Measurements from ENCODE around the gene DCUN1D1.

The DCUN1D1 gene

GRCh38 chr3:182936239-182936917 is 44.0 kb downstream of the DCUN1D1 start:
- Histone ChIP-seq H3K4me1 (ENCODE audit: insufficient read depth, low read length) (no peaks in the 10 kb centered on the region), H3K36me3 (ENCODE audit: insufficient read depth, low read length) (no peaks in the 10 kb centered on the region; the same call in 1 of the 2 replicates), H3K9ac (ENCODE audit: low read depth, low read length) (no peak overlapping the region), H3K9me3 (ENCODE audit: control insufficient read depth, insufficient read depth, low read length) (no peaks in the 10 kb centered on the region; the same call in 1 of the 2 replicates)

GRCh38 chr3:182935803-182936202 is 44.5 kb downstream of the DCUN1D1 start:
- Histone ChIP-seq H3K9ac (ENCODE audit: low read depth, low read length) (no peak overlapping the region), H3K9me3 (ENCODE audit: control insufficient read depth, insufficient read depth, low read length) (no peaks in the 10 kb centered on the region; the same call in 1 of the 2 replicates)

DNA sequence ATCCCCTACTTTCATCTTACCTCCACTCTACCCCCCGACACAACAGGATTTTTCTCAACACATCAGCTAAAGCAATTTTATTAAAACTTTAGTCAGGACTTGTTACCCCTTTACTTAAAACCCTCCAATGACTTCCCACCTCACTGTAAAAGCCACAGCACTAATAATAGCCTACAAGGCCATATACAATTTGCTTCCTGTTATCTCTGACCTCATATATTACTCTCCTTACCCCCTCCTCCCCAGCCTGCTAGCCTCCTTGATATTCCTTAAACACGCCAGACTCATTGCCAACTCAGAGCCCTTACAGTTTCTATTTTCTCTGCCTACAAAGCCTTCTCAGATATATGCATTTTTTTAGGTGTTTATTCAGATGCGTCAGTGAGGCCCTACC is 54.4 kb downstream of the DCUN1D1 start:
- no peaks in the 10 kb centered on the region for H3K36me3 ChIP-seq (ENCODE audit: insufficient read depth, low read length)
- H3K9ac ChIP-seq (ENCODE audit: low read depth, low read length) = no peak overlapping the region
- peaks cover 7% of the 10 kb centered on the region; the same call in 1 of the 2 replicates for H3K4me1 ChIP-seq (ENCODE audit: insufficient read depth, low read length)
- no peaks in the 10 kb centered on the region for H3K9me3 ChIP-seq (ENCODE audit: control insufficient read depth, insufficient read depth, low read length)

More at GRCh38 chr3:182935803-182936202, 44.5 kb downstream of the DCUN1D1 start:
- Histone ChIP-seq H3K36me3 (ENCODE audit: insufficient read depth, low read length) (no peaks in the 10 kb centered on the region; the same call in 1 of the 2 replicates), H3K4me1 (ENCODE audit: insufficient read depth, low read length) (no peaks in the 10 kb centered on the region)

DNA sequence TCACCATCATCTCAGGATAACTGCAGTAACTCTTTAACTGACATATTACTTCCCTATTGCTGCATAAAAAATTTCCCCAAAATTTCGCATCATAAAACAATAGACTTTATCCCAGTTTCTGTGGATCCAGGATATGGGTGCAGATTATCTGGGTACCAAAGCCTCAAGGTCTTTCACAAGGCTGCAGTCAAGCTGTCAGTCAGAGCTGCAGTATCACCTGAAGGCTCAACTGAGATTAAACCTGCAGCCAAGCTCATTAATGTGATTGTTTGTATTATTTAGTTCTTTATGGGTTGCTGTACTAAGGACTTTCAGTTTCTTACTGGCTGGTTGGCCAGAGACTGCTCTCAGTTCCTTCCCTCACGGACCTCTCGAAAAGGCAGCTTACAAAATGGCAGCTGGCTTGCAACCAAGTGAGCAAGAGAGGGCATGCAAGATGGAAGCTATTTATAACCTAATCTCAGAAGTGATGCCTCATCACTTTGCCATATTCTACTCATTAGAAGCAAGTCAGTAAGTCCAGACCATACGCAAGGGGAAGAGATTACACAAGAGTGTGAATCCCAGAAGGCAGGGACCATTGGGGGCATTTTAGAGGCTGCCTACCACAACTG is 54.9 kb downstream of the DCUN1D1 start:
- H3K9ac ChIP-seq (ENCODE audit: low read depth, low read length) = no peak overlapping the region
- no peaks in the 10 kb centered on the region for H3K36me3 ChIP-seq (ENCODE audit: insufficient read depth, low read length)
- H3K4me1 ChIP-seq (ENCODE audit: insufficient read depth, low read length) = peaks cover 12% of the 10 kb centered on the region
- no peaks in the 10 kb centered on the region for H3K9me3 ChIP-seq (ENCODE audit: control insufficient read depth, insufficient read depth, low read length)

GRCh38 chr3:182921665-182922355 is 58.5 kb downstream of the DCUN1D1 start:
- Histone ChIP-seq H3K9ac (ENCODE audit: low read depth, low read length) (no peak overlapping the region), H3K4me1 (ENCODE audit: insufficient read depth, low read length) (peaks cover 18% of the 10 kb centered on the region), H3K9me3 (ENCODE audit: control insufficient read depth, insufficient read depth, low read length) (no peaks in the 10 kb centered on the region), H3K36me3 (ENCODE audit: insufficient read depth, low read length) (no peaks in the 10 kb centered on the region)

DNA sequence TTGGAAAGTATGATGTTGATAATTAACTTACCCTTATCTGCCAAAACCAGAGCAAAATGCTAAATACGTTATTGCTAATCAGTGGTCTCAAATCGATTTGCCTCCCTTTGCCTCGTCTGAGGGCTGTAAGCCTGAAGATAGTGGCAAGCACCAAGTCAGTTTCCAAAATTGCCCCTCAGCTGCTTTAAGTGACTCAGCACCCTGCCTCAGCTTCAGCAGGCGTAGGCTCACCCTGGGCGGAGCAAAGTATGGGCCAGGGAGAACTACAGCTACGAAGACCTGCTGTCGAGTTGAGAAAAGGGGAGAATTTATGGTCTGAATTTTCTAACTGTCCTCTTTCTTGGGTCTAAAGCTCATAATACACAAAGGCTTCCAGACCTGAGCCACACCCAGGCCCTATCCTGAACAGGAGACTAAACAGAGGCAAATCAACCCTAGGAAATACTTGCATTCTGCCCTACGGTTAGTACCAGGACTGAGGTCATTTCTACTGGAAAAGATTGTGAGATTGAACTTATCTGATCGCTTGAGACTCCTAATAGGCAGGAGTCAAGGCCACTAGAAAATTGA is 59.7 kb downstream of the DCUN1D1 start:
- no peak overlapping the region for H3K9ac ChIP-seq (ENCODE audit: low read depth, low read length)
- no peaks in the 10 kb centered on the region for H3K36me3 ChIP-seq (ENCODE audit: insufficient read depth, low read length)
- peaks cover 18% of the 10 kb centered on the region for H3K4me1 ChIP-seq (ENCODE audit: insufficient read depth, low read length)
- H3K9me3 ChIP-seq (ENCODE audit: control insufficient read depth, insufficient read depth, low read length) = no peaks in the 10 kb centered on the region

DNA sequence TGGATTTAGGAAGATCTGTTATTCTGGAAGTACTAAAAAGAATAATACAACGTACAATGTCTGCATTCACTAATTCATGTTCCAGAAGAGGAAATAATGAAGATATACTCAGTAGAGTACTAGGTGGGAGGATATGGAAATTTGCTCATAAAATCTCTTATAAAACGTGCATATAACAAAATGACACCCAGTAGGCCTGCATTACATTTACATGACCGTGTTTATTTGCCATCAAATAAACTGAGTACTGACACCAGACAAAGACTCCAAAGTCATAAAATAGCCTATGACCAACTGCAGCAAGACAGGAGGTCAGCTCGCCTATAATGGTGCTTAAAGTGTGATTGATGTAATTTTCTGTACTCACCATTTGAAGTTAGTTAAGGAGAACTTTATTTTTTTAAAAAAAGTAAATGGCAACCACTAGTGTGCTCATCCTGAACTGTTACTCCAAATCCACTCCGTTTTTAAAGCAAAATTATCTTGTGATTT is 60.4 kb downstream of the DCUN1D1 start:
- no peaks in the 10 kb centered on the region for H3K36me3 ChIP-seq (ENCODE audit: insufficient read depth, low read length)
- H3K9ac ChIP-seq (ENCODE audit: low read depth, low read length) = no peak overlapping the region
- peaks cover 18% of the 10 kb centered on the region for H3K4me1 ChIP-seq (ENCODE audit: insufficient read depth, low read length)
- no peaks in the 10 kb centered on the region for H3K9me3 ChIP-seq (ENCODE audit: control insufficient read depth, insufficient read depth, low read length)

GRCh38 chr3:182917134-182917533 is 63.2 kb downstream of the DCUN1D1 start:
- H3K36me3 ChIP-seq (ENCODE audit: insufficient read depth, low read length) = no peaks in the 10 kb centered on the region
- H3K9me3 ChIP-seq (ENCODE audit: control insufficient read depth, insufficient read depth, low read length) = no peaks in the 10 kb centered on the region
- no peak overlapping the region for H3K9ac ChIP-seq (ENCODE audit: low read depth, low read length)
- peaks cover 18% of the 10 kb centered on the region for H3K4me1 ChIP-seq (ENCODE audit: insufficient read depth, low read length)

DNA sequence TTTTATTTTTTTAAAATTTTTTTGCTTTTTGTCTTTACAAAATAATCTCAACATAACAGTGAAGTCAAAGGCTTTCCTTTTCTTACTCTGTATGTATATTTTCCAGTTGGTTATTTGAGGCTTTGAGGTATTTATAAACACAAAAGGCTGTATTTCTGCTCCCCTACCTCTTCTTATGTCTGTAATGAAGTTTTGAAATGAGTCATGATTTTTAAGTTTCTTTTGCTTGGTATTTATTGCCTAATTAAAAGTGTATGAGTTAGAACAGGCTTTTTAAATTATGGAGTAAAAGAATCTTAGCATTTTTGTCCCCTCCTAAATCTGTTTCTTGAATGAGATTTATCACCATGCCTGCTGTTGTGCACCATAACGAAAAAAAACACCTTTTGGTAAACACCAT is 66.0 kb downstream of the DCUN1D1 start:
- H3K4me1 ChIP-seq (ENCODE audit: insufficient read depth, low read length) = no peaks in the 10 kb centered on the region
- H3K36me3 ChIP-seq (ENCODE audit: insufficient read depth, low read length) = no peaks in the 10 kb centered on the region
- H3K9me3 ChIP-seq (ENCODE audit: control insufficient read depth, insufficient read depth, low read length) = no peaks in the 10 kb centered on the region
- no peak overlapping the region for H3K9ac ChIP-seq (ENCODE audit: low read depth, low read length)

- Histone ChIP-seq H3K9me3 (ENCODE audit: control insufficient read depth, insufficient read depth, low read length) (no peaks in the 10 kb centered on the region), H3K9ac (ENCODE audit: low read depth, low read length) (no peak overlapping the region), H3K36me3 (ENCODE audit: insufficient read depth, low read length) (no peaks in the 10 kb centered on the region), H3K4me1 (ENCODE audit: insufficient read depth, low read length) (no peaks in the 10 kb centered on the region)
Observed at GRCh38 chr3:182913889-182914288, 66.4 kb downstream of the DCUN1D1 start.

DNA sequence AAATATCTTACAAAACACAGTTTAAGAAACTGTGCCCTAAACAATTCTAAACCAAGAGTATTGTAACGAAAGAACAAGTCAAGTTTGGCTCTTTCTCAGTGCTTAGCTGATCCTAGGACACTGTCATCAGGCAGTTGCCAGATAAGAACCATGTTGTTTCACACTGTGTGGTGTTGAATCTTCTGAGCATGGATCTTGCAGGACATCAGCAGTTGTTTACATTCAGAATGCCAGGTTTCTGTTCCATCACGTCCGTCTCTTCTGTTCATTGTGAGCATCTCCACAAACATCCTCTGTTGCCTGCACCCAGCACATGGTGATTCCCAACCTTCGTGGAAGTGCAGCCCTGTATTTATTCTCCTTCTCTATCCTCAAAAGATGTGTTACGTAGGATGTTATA is 67.9 kb downstream of the DCUN1D1 start:
- Histone ChIP-seq H3K36me3 (ENCODE audit: insufficient read depth, low read length) (no peaks in the 10 kb centered on the region), H3K9me3 (ENCODE audit: control insufficient read depth, insufficient read depth, low read length) (no peaks in the 10 kb centered on the region), H3K9ac (ENCODE audit: low read depth, low read length) (no peak overlapping the region), H3K4me1 (ENCODE audit: insufficient read depth, low read length) (no peaks in the 10 kb centered on the region)

- no peaks in the 10 kb centered on the region for H3K36me3 ChIP-seq (ENCODE audit: insufficient read depth, low read length)
Observed at GRCh38 chr3:182911782-182912111, 68.6 kb downstream of the DCUN1D1 start.

GRCh38 chr3:182910936-182911781 is 69.2 kb downstream of the DCUN1D1 start:
- Histone ChIP-seq H3K9ac (ENCODE audit: low read depth, low read length) (no peak overlapping the region), H3K4me1 (ENCODE audit: insufficient read depth, low read length) (no peaks in the 10 kb centered on the region), H3K36me3 (ENCODE audit: insufficient read depth, low read length) (no peaks in the 10 kb centered on the region), H3K9me3 (ENCODE audit: control insufficient read depth, insufficient read depth, low read length) (no peaks in the 10 kb centered on the region)

More at GRCh38 chr3:182911782-182912111, 68.6 kb downstream of the DCUN1D1 start:
- Histone ChIP-seq H3K4me1 (ENCODE audit: insufficient read depth, low read length) (no peaks in the 10 kb centered on the region), H3K9ac (ENCODE audit: low read depth, low read length) (no peak overlapping the region), H3K9me3 (ENCODE audit: control insufficient read depth, insufficient read depth, low read length) (no peaks in the 10 kb centered on the region)
